ENCODE data around the gene CCL4.
"Not testable (repeated sequence)": the region's sequence is repeated elsewhere in the genome, so short reads cannot be mapped to it uniquely, and the experiment has no call there.

CCL4 gene

GRCh38 chr17:36118477-36119353, 15.1 kb downstream of the CCL4 start:
- DNase-seq, result no peak

GRCh38 chr17:36120221-36120620, 16.6 kb downstream of the CCL4 start:
- DNase-seq, result no peak

GRCh38 chr17:36121099-36121498, 17.5 kb downstream of the CCL4 start:
- not testable (repeated sequence) for DNase-seq

- DNase-seq, result no peak
Observed at GRCh38 chr17:36123431-36123830, 19.8 kb downstream of the CCL4 start.

GRCh38 chr17:36124879-36125824, 21.5 kb downstream of the CCL4 start:
- no peak for DNase-seq

GRCh38 chr17:36127199-36127893, 23.7 kb downstream of the CCL4 start:
- no peak for DNase-seq

- DNase-seq, result no peak
Observed at GRCh38 chr17:36127911-36128310, 24.3 kb downstream of the CCL4 start.

GRCh38 chr17:36128411-36128978, 24.9 kb downstream of the CCL4 start:
- no peak for DNase-seq

- DNase-seq, result no peak
Observed at GRCh38 chr17:36129616-36130015, 26.0 kb downstream of the CCL4 start.

GRCh38 chr17:36130346-36130745, 26.7 kb downstream of the CCL4 start:
- no peak for DNase-seq

GRCh38 chr17:36131421-36131820, 27.8 kb downstream of the CCL4 start:
- DNase-seq, result no peak

- no peak for DNase-seq
Observed at GRCh38 chr17:36131931-36132330, 28.3 kb downstream of the CCL4 start.

GRCh38 chr17:36132421-36132831, 28.8 kb downstream of the CCL4 start:
- DNase-seq, result no peak

GRCh38 chr17:36133602-36134236, 30.1 kb downstream of the CCL4 start:
- DNase-seq, result no peak

- DNase-seq, result no peak
Observed at GRCh38 chr17:36135465-36135864, 31.8 kb downstream of the CCL4 start.

GRCh38 chr17:36136036-36136435, 32.4 kb downstream of the CCL4 start:
- no peak for DNase-seq

- DNase-seq, result no peak
Observed at GRCh38 chr17:36136439-36136838, 32.8 kb downstream of the CCL4 start.

GRCh38 chr17:36142235-36142634, 38.6 kb downstream of the CCL4 start:
- DNase-seq, result no peak

- DNase-seq, result no peak
Observed at GRCh38 chr17:36142806-36143205, 39.2 kb downstream of the CCL4 start.

- no peak for DNase-seq
Observed at GRCh38 chr17:36144014-36144413, 40.4 kb downstream of the CCL4 start.

- DNase-seq, result no peak
Observed at GRCh38 chr17:36144981-36145729, 41.5 kb downstream of the CCL4 start.

All from cortex of kidney (tissue), 1 donor.